ENCODE results near the gene CDCA8.

Gene CDCA8

GRCh38 chr1:37748565-37748964 lies 56.2 kb downstream of the CDCA8 start:
- Mint-ChIP-seq H3K9me3 (peaks cover 6% of the 10 kb centered on the region), H3K4me3 (no peak overlapping the region), H3K27me3 (peaks cover 54% of the 10 kb centered on the region), H3K36me3 (ENCODE audit: low read depth) (no peaks in the 10 kb centered on the region), H3K4me1 (ENCODE audit: low read depth) (no peaks in the 10 kb centered on the region), H3K27ac (no peak overlapping the region)
- intact Hi-C loops (cut with micrococcal nuclease) = no loop called here

GRCh38 chr1:37752213-37752582 lies 59.9 kb downstream of the CDCA8 start:
- Mint-ChIP-seq H3K4me1 (ENCODE audit: low read depth) (no peaks in the 10 kb centered on the region), H3K9me3 (no peaks in the 10 kb centered on the region), H3K27ac (no peak overlapping the region), H3K4me3 (peak overlapping the region; percentile 55), H3K36me3 (ENCODE audit: low read depth) (no peaks in the 10 kb centered on the region), H3K27me3 (peaks cover 73% of the 10 kb centered on the region)
- intact Hi-C loops (cut with micrococcal nuclease) = no loop called here

GRCh38 chr1:37752583-37753471 lies 60.5 kb downstream of the CDCA8 start:
- intact Hi-C loops (cut with micrococcal nuclease) = no loop called here
- Mint-ChIP-seq H3K27ac (no peak overlapping the region), H3K36me3 (ENCODE audit: low read depth) (no peaks in the 10 kb centered on the region), H3K9me3 (no peaks in the 10 kb centered on the region), H3K4me1 (ENCODE audit: low read depth) (no peaks in the 10 kb centered on the region), H3K4me3 (peak overlapping the region; percentile 55), H3K27me3 (peaks cover 69% of the 10 kb centered on the region)

- H3K36me3 Mint-ChIP-seq (ENCODE audit: low read depth) = no peaks in the 10 kb centered on the region
- intact Hi-C loops (cut with micrococcal nuclease) = no loop called here
- no peaks in the 10 kb centered on the region for H3K4me1 Mint-ChIP-seq (ENCODE audit: low read depth)
- no peaks in the 10 kb centered on the region for H3K9me3 Mint-ChIP-seq
- no peak overlapping the region for H3K27ac Mint-ChIP-seq
- peak overlapping the region; percentile 11 for H3K4me3 Mint-ChIP-seq
- peaks cover 65% of the 10 kb centered on the region for H3K27me3 Mint-ChIP-seq
Observed at GRCh38 chr1:37753473-37754321, 61.4 kb downstream of the CDCA8 start.

GRCh38 chr1:37755290-37755689 lies 63.0 kb downstream of the CDCA8 start:
- Mint-ChIP-seq H3K36me3 (ENCODE audit: low read depth) (no peaks in the 10 kb centered on the region), H3K27me3 (peaks cover 57% of the 10 kb centered on the region), H3K4me3 (no peak overlapping the region), H3K9me3 (no peaks in the 10 kb centered on the region), H3K4me1 (ENCODE audit: low read depth) (no peaks in the 10 kb centered on the region), H3K27ac (no peak overlapping the region)
- intact Hi-C loops (cut with micrococcal nuclease) = no loop called here

GRCh38 chr1:37755951-37756560 lies 63.7 kb downstream of the CDCA8 start:
- H3K9me3 Mint-ChIP-seq = no peaks in the 10 kb centered on the region
- H3K27ac Mint-ChIP-seq = no peak overlapping the region
- H3K4me1 Mint-ChIP-seq (ENCODE audit: low read depth) = no peaks in the 10 kb centered on the region
- no peak overlapping the region for H3K4me3 Mint-ChIP-seq
- H3K36me3 Mint-ChIP-seq (ENCODE audit: low read depth) = no peaks in the 10 kb centered on the region
- intact Hi-C loops (cut with micrococcal nuclease) = no loop called here
- H3K27me3 Mint-ChIP-seq = peaks cover 52% of the 10 kb centered on the region

Data from dendritic cell treated with granulocyte-macrophage colony-stimulating factor and Interleukin-4, amounts not matched to agents 40 ng/mL and 50 ng/mL, for 4 days (primary cell).